ENCODE data around the gene PRSS57.

GRCh38 chr19:660793-661426 lies 34.3 kb downstream of the PRSS57 start:
- TF ChIP-seq CTCF (IDR thresholded peaks at IDR 0.05), result no peak
- TF ChIP-seq EP300 (IDR thresholded peaks at IDR 0.05), result no peak
- no peak for TF ChIP-seq POLR2A (IDR thresholded peaks at IDR 0.05)

Data from tibial nerve (tissue), 4 donors.